HG02798 (cell line): ENCODE results near the gene CSTF3.
"Not testable (repeated sequence)": the region's sequence is repeated elsewhere in the genome, so short reads cannot be mapped to it uniquely, and the experiment has no call there.

Experiments
- ATAC-seq: cut with Tn5 transposase; IDR thresholded peaks from one replicate; pipeline ENCODE4 v1.9.1; 2021; ENCODE audit warnings: mild to moderate bottlenecking; ENCODE audit not compliant: unreplicated experiment, poor library complexity

The CSTF3 gene

DNA sequence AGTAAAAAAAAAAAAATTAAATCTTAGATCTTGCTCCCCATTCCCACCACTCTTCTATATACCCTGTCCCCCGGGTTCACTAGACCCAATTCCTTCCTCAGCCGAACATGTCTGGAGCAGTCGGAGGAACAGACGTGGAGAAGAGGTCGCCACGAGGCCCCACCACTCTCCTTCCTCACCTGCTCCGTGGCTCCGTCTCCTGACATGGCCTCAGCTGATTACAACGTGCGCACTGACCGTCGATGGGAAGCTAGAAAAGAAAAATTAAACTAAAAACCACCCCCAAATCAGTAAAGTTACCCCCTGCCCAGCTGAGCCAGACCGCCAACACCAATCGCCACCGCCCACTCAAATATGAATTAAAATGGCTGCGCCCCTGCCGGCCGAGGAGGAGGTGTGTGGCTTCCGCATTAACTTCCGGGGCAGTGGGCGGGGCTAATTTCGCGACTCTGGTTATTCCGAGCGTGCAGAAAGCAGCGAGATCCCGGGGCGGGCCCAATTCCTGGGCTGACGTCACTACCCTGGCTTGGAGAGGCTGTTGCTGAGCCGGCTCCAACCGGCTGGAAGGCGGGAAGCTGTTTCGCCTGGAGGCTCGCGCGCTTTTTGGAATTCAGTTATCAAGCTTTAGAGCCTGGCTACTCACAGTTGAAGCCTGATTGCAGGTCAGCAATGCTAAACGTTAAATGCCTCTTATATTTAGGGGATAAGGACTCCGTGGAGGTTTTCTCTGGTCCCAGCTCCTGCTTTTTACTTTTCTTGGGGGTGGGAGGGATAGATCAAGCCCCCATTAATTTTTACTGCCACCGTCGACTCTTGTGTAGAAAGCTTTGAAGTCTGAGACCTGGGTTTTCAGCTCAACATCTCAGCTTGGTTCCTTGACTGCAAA is at the start of gene CSTF3:
CSTF3 (minus strand) TSS at position 361 of the 886 bp plus-strand sequence; CDS start at position 206, 155 bp downstream.
- ATAC-seq = peak; percentile 96

DNA sequence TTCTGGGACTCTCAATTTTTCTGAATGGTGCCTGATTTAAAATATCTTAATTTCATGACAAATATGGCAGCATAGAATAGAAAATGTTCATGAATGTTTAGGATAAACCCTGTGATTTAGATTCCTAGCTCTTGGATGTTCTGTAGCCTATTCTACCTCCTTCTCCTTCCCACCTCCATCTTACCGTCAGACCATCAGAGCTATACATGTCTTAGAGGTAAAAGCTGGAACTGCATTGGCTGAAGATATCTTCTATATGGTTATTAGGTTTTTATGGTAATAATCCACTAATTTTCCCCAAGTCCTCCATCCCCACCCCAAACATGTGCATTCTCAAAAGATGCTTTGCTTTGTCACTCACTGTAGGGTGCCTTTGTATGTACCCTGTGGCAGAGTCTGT is 46.9 kb upstream of the CSTF3 start:
- no peak for ATAC-seq

DNA sequence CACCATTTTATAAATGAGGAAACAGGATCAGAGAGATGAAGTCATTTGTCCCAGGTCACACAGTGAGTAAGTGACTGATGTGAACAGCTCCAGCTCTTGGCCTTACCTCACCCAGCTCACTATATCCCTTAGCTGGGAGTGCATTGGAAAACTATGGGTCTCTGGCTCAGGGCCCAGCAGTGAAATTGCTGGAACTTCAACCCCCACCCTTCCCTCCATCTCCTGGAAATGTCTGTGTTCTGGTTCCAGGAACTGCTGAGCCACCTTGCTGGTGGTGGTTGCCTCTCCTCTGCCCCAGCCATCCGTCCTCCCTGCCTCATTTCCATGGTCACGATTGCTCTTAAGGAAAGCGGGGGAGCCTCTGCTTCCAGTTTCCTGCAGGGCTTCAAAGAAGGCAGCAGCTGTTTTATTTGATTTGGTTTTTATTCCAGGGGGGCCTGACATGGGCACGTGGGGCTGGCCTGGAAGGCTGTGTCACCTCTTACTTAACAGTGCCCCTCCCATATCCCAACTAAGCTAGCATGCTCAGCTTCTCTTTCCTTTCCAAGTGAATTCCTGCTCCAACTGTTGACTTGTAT is 46.2 kb upstream of the CSTF3 start:
- ATAC-seq = no peak

DNA sequence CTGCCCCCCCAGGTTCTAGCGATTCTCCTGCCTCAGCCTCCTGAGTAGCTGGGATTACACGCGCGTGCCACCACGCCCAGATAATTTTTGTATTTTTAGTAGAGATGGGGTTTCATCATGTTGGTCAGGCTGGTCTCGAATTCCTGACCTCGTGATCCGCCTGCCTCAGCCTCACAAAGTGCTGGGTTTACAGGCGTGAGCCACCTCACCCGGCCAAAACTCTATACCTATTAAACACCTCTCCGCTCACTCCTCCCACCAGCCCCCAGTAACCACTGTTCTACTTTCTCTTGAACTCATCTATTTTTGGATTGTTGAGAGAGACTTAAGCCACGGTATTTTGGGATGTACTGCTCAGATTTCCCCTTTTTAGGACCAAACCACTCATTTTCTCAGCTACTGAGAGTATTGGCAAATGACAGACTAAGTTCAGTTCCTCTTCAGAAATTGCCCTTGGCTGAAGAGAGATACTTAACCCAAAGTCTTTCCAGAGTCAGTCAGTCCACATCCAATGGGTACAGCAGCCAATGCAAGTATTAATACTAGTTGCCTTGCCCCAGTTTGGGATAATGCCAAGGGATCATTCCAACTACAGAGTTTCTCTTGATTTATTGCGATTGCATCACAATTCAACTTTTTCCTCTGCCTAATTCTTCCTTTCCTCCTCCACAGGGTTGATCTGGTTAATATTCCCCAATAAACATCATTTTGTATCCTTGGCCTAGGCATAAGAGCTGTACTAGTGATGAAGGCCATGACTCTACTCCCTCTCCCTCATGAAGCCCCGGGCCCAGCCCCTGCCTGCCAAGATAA is 36.8 kb upstream of the CSTF3 start:
- no peak for ATAC-seq

DNA sequence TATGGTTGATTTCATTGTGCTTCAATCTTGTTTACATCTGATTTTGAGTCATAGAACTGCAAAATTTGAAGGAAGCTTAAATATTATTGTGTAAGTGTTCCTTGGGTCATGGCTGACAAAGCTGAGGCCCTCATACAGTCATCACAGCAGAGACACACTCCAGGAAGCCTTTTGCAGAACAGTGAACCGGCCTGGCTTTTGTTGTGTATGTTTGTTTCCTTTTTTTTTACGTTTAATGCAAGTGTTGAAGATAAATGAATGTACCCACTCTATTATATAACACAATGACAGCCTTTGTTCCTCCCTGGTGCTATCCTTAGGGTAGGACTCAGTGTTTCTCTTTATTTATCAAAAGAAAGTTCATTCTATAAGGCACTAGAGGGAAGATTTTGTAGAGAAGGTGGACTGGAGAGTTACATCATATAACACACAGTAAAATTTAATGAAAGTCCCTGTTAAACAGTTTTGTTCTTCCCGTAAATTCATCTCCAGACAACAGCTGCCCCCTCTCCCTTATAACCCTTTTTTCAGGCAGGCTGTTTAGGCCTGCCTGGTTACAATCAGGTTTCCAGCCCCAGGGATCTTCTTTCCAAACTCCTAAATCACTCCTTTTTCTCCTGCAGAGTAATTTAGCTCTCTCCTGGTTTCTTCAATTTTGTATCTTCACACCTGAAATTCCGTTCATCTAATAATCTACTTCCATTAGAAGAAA is 34.3 kb upstream of the CSTF3 start:
- ATAC-seq = no peak

DNA sequence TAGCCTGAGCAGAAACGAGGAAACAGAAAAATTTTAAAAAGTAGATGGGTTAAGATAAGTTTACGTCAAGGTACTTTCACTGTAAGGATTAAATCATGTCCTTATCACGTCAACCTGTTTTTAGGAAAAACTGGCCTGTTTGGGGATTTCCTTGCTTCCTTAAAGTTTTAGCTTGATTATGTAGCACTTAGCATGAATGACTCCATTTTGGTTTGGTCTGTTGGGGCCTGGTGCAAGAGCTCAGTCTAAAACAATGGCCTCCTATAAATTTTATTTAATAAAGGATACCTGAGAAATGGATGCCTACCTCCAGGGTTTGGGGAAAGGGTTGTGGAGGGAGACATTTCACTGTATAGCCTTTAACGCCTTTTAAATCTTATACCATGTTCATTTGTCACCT is 33.2 kb upstream of the CSTF3 start:
- no peak for ATAC-seq

DNA sequence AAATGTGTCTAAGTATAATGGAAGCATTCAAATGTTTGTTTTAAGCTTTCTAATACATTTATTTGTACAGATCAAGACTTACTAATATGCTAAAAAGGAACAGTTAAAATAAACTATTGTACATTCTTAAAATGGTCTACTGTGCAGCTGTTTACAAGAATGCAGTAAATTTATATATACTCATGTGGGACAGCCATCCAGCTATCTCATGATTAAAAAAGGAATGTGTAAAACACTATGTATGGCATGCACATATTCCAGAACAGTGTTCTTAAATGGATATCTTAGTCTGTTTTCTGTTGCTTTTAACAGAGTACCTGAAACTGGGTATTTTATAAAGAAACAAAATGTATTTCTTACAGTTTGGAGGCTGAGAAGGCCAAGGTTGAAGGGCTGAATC is 30.2 kb upstream of the CSTF3 start:
- ATAC-seq = no peak

DNA sequence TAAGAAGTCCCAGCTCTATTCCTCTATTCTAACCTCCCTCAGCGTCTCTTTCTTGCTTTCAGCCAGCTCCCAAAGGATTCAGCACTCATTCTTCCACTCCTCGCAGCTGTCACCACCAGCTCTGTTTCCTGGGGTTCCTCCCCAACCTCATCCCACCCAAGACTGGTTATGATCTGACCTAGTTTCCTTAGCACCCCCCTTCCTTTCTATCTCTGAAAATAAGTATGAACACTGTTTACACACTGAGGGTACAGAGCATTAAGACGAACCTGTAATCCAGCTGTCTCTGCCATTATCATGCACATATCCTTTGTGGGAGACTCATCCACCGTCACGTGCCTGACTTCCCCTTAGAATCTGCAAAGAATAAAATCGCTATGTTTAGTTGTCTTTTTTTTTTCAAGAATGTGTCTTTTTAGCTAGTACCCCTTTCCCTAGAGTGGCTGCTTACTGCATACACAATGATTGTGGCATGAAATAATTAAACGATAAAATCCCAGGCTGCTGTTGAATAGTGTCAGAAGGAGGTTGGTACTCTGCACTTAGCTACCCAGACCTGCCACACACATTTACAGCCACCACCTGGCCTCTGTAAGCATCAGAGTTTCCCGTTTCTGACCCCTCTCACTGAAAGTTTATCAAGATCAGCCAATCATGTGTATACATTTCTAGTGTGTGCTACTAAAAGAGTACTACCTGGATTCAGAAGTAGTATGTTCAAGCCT is 26.9 kb upstream of the CSTF3 start:
- ATAC-seq = no peak

DNA sequence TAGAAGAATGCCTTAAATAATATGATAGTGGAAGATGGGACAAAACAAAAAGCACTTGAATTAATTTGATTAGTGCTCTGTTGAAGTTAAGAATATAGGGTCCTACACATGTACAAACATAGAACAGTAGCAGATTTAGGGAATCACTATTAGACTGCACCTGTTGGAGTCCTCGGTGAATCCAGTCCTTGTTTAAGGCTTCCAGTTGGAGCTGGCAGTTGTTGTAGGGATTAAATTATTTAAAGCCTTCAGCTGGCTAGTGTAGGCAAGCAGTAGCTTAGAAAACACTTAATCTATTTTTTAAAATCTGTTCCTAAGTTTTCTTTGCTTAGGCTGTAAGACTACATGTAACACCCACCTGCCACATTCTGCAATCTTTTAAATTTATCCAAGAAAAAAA is 24.5 kb upstream of the CSTF3 start:
- no peak for ATAC-seq

DNA sequence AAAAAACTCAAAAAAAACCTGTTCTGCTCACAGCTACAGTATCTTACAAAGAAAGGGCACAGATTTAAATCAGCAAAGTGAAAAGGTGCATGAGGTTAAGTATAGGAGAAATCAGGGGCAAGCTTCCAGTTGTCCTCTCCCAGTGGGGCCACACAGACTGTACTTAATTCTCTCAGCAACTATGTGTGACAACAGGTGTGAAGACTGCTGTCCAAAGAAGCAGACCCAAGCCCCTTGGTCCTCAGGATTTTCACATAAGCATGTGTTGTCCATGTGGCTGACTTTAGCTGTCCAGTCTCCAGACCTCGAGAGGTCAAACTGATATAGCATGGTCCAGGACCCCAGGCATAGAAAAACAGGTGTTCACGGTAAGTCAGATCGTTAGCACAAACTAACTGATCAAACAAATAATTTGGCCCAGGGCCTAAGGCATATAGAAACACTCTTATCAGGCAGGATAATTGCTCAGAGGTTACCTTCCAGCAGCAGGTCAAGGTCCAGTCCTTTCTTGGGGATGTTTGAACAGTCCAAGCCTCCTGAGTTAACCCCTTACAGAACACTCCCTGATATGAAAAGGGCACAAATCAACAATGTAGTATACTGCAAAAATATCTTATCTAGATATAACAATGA is 21.1 kb upstream of the CSTF3 start:
- ATAC-seq = no peak

DNA sequence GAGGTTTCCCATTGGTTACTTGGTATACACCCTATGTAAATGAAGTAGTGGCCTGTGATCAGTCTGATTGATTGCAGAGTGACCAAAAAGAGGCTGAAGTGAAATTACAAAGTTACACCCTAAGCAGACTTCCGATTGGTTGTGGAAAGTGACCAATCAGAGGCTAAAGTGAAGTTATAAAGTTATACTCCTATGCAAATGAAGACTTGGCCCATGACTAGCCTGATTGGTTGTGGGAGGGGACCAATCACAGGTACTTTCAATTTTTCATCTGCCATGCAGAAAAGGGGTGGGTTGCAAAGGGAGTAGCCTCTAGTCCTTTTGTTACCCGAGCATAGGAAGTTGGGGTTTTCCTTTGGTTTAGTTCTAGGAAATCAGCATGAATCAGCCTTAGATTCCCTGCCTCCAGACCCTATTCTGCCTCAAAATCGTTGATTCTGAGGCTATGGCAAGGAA is 18.1 kb upstream of the CSTF3 start:
- no peak for ATAC-seq

DNA sequence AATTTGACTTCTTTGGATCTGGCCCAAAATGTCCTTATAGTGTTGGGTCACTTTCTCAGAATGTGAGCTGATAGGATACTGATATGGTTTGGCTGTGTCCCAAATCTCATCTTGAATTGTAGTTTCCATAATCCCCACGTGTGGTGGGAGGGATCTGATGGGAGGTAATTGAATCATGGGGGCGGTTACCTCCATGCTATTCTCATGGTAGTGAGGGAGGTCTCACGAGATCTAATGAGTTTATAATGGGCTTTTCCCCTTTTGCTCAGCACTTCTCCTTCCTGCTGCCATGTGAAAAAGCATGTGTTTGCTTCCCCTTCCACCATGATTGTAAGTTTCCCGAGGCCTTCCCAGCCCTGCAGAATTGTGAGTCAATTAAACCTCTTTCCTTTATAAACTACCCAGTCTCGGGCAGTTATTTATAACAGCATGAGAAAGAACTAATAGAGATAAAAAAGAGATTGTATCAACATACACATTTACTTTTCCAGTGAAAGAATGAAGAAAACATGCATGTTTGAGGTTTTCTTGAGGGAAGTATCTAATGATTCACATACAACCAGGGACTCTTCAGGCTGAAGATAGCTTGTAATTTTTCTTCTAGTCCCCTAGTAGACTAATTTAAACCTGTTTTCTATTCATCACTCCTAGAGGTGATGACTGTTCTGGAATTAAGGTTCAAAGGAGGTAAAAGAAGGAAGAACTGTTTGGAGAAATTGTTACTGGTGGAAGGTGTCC is 17.3 kb upstream of the CSTF3 start:
- ATAC-seq = no peak

DNA sequence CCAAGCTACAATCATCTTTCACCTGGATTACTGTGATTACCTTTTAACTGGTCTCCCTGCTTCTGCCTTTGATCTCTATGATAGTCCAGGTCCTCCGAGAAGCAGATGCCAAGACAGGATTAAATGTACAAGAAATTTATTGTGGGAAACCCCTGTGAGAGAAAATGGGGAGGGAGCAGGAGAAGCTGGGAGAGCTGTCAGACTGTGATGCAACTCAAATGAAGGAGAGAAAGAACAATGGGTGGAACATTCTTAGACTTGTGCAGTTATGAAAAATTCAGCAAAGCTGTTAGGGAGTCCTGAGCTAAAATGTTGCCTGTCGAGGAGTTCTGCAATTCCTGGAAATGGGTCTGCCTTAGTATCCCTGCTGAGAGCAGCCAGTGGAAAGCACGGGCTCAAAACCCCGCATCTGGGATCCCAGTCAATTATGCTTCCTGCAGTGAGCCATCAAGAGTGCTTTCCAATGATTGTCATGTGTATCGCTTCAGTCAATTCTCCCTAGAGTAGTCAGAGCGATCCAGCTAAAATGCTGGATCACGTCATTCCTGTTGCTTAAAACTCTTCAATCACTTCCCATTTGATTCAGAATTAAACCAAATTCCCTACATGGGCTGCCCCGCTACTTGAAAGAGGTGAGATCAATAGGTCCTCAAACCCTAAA is 16.5 kb upstream of the CSTF3 start:
- ATAC-seq = no peak

DNA sequence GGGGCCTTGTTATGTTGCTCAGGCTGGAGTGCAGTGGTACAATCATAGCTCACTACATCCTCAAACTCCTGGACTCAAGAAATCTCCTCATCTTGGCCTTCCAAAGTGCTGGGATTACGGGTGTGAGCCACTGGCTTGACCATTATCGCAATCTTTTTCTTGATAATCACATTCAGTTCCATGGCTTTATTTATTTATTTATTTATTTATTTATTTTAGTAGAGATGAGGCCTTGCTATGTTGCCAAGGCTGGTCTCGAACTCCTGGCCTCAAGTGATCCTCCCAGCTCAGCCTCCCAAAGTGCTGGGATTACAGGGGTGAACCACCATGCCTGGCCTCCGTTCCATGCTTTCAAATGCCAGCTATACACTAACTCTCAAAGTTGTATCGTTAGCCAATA is 15.5 kb upstream of the CSTF3 start:
- not testable (repeated sequence) for ATAC-seq

DNA sequence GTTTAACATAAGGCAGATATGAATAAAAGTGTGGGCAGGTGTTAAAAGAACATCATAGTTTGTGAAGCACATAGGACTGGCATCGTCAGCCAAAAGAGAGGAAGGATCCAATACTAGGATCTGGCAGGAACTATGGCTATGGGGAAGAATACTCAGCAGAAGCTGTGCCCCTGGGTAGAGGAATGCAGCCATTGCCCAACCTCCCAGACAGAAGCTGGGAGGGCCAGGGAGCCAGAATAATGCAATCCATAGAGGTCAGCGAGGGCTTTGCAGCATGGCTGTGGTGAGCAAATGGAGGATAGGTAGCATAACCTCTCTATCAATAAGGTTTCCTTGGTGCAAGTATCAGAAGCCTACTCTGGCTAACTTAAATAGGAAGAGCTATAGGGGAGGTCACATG is 11.7 kb upstream of the CSTF3 start:
- ATAC-seq = no peak

DNA sequence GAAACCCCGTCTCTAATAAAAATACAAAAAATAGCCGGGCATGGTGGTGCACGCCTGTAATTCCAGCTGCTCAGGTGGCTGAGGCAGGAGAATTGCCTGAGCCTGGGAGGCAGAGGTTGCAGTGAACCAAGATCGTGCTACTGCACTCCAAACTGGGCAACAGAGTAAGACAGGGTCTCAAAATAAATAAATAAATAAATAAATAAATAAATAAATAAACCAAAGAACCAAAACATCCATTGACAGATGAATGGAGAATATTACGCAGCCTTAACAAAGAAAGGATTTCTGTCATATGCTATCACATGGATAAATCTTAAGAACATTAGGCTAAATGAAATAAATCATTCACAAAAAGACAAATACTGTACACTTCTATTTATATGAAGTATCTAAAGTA is 11.1 kb upstream of the CSTF3 start:
- ATAC-seq = no peak

DNA sequence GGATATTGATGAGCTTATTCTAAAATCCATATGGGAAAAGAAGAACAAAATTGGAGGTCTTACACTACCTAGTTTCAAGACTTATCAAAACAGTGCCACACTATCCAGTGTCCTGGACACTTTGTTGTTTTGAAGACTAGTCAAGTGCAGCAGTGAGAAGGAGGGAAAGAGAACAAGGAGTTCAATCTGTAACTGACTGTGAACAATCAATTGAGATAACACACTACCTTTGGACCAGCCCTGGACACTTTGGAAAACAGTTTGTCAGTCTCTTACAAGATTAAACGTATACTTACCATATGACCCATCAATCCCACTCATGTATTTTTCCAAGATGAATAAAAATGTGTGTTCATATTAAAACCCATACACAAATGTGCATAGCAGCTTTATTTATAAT is 10.0 kb upstream of the CSTF3 start:
- no peak for ATAC-seq

DNA sequence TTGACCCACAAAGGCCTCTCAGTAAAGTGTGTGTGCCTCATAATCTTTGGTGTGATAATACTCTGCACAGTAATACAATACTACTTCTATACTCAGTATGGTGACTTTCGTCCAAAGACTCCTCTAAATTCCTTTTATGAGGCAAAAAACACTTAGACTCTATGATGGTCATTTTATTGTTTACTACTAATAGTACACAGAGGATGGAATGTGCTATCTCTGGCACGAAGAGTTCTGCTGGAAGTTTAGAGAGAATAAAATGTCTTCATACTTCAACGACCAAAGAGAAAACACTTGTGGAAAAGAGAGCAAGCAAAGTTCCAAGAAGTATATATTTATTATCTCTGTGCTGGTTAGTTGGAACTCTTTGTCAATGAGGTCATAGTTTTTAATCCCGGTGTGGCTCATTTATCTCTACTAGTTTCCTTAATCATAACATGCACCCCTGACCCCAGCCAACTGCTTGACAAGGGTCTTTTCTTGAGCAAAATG is 7.5 kb upstream of the CSTF3 start:
- ATAC-seq = no peak
